A673 (cell line): ENCODE results near the gene B3GAT3. TPM values are rescaled to one million over a fixed set of nuclear protein-coding genes. Genes with fewer than 3 reads are reported as not detected.
A peak's percentile ranks its signal among the peaks of the same experiment; 100 is the strongest.
"Not testable (repeated sequence)": the region's sequence is repeated elsewhere in the genome, so short reads cannot be mapped to it uniquely, and the experiment has no call there.

Experiments used
- BruUV-seq: library from RNA; stranded (reverse); fragments of 400-500 nt; replicated peaks from 2 replicates; lab custom pipeline; 2021; lab: Mats Ljungman, UMichigan
- CTCF ChIA-PET: fragments of 300-600 bp; sonication (Branson Sonifier 250); formaldehyde crosslinking; loops from one replicate; lab custom pipeline; 2022; ENCODE audit warnings: antibody characterized with exemption; lab: Charles Lee
- POLR2A ChIA-PET: fragments of 300-600 bp; sonication (Branson Sonifier 250); formaldehyde crosslinking; loops from one replicate; lab custom pipeline; 2022; ENCODE audit warnings: antibody characterized with exemption; ENCODE audit not compliant: low non-redundant PET; lab: Charles Lee
- DNase-seq: peaks from one replicate; pipeline ENCODE4 v3.0.0-alpha.2; 2015; ENCODE audit warnings: low spot score
- H3K27ac ChIP-seq: fragments of 200-600 bp; sonication (generic); 2 replicates; pipeline ENCODE4 v1.5.1; 2016; ENCODE audit warnings: mixed run types, low read depth, mild to moderate bottlenecking, mixed read lengths, antibody characterized with exemption, low read length; ENCODE audit not compliant: poor library complexity, severe bottlenecking
- H3K27me3 ChIP-seq: fragments of 200-600 bp; sonication (generic); replicated peaks from 2 replicates; pipeline ENCODE4 v1.6.1; 2017; ENCODE audit warnings: mixed run types, low read depth, mild to moderate bottlenecking, mixed read lengths, antibody characterized with exemption, low read length; ENCODE audit not compliant: insufficient read depth, poor library complexity
- H3K36me3 ChIP-seq: fragments of 200-600 bp; sonication (generic); 2 replicates; pipeline ENCODE4 v1.6.1; 2016; ENCODE audit warnings: mixed run types, mild to moderate bottlenecking, mixed read lengths, antibody characterized with exemption, low read length; ENCODE audit not compliant: insufficient read depth, poor library complexity, severe bottlenecking
- H3K4me1 ChIP-seq: fragments of 200-600 bp; sonication (generic); 2 replicates; pipeline ENCODE4 v1.6.1; 2017; ENCODE audit warnings: mixed run types, mild to moderate bottlenecking, mixed read lengths, antibody characterized with exemption, low read length; ENCODE audit not compliant: insufficient read depth, poor library complexity, severe bottlenecking
- H3K4me3 ChIP-seq: fragments of 200-600 bp; sonication (generic); 2 replicates; pipeline ENCODE4 v1.5.1; 2016; ENCODE audit warnings: low read depth, mixed run types, mild to moderate bottlenecking, mixed read lengths, low read length; ENCODE audit not compliant: poor library complexity, severe bottlenecking
- H3K9me3 ChIP-seq: fragments of 200-600 bp; sonication (generic); 2 replicates; pipeline ENCODE4 v1.6.1; 2016; ENCODE audit warnings: mixed run types, low read depth, mild to moderate bottlenecking, mixed read lengths, antibody characterized with exemption, low read length; ENCODE audit not compliant: poor library complexity, severe bottlenecking
- EZH2 ChIP-seq: fragments of 200-600 bp; sonication (generic); IDR thresholded peaks from 2 replicates; pipeline ENCODE4 v1.6.1; 2017; ENCODE audit warnings: borderline replicate concordance, low read depth, mild to moderate bottlenecking, mixed read lengths, antibody characterized with exemption, low read length; ENCODE audit not compliant: poor library complexity, severe bottlenecking
- intact Hi-C: fragments of 100-400 bp; cut with micrococcal nuclease; formaldehyde crosslinking; loops from one replicate; pipeline ENCODE4 v1.10.0; 2022; ENCODE audit not compliant: unreplicated experiment
- total RNA-seq: library from RNA; stranded (reverse); gene quantifications from 2 replicates; pipeline ENCODE4 v1.2.3, GENCODE V29; 2021
- TF ChIP-seq, protein P1 (sequence below): fragments of 300-800, 200-600 bp; sonication (generic); conservative IDR thresholded peaks from 2 replicates; pipeline ENCODE4 v1.5.1; 2017; ENCODE audit warnings: low read depth, mild to moderate bottlenecking, antibody characterized with exemption, low read length, moderate library complexity, mixed read lengths

Gene B3GAT3
- total RNA-seq, 1 experiment from 2014 or later: 64.7 TPM

DNA sequence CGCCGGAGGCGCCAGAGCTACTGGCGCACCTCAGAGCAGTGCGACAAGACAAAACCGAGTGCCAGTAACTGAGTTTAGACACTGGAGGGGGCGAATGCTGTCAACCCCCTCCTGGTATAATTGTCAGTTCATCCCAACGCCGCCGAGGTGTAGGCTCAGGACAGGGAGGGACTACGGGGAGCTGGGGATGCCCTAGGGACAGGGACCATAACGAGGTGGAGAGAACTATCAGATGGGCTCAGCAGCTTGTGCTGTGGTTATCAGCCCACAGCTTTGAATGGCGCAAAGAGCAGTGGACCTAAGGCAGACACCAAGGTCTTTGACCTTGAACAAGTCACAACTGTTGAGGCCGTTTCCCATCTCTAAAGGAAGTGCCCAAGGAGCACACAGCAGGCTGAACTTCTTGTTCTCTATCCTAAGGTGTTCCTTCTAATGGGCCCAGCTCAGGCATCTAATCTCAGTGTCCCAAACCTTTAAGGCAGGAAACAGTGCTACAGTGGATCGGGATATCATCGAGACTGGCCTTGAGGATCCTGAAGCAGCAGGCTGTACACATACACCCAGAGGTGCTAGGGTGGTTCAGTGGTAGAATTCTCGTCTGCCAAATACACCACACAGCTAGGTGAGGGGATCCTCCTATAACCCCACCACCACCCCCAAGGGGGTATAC is 29.5 kb downstream of the B3GAT3 start:
- TF ChIP-seq EZH2: no peak
- TF ChIP-seq, protein P1, sequence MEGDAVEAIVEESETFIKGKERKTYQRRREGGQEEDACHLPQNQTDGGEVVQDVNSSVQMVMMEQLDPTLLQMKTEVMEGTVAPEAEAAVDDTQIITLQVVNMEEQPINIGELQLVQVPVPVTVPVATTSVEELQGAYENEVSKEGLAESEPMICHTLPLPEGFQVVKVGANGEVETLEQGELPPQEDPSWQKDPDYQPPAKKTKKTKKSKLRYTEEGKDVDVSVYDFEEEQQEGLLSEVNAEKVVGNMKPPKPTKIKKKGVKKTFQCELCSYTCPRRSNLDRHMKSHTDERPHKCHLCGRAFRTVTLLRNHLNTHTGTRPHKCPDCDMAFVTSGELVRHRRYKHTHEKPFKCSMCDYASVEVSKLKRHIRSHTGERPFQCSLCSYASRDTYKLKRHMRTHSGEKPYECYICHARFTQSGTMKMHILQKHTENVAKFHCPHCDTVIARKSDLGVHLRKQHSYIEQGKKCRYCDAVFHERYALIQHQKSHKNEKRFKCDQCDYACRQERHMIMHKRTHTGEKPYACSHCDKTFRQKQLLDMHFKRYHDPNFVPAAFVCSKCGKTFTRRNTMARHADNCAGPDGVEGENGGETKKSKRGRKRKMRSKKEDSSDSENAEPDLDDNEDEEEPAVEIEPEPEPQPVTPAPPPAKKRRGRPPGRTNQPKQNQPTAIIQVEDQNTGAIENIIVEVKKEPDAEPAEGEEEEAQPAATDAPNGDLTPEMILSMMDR: 0 out of 2 replicates have a peak, but pooled peaks have one; percentile 20
- peak overlapping the region; percentile 79 for H3K27ac ChIP-seq
- BruUV-seq: TSS peak; percentile 99
- H3K9me3 ChIP-seq: no peaks in the 10 kb centered on the region
- H3K4me1 ChIP-seq: peaks cover 17% of the 10 kb centered on the region
- no peaks in the 10 kb centered on the region for H3K27me3 ChIP-seq
- ChIA-PET CTCF (interaction anchor here (1.0 to 1.8 kb wide), 6 partner anchors 9 to 197 kb away, joined by 4 to 13 read pairs (median 6); partner anchors contain the start of genes B3GAT3, EEF1G and MTA2), POLR2A (interaction anchor here (0.5 to 2.0 kb wide), 7 partner anchors 9 to 289 kb away, joined by 3 to 14 read pairs (median 7); partner anchors contain the start of genes EEF1G, HNRNPUL2, INTS5 and MTA2)
- intact Hi-C loops: loop anchor here (5.0 to 10.0 kb wide), 2 partner anchors 115 to 263 kb away; partner anchors contain the start of genes BSCL2 and GNG3
- peaks cover 62% of the 10 kb centered on the region for H3K36me3 ChIP-seq
- H3K4me3 ChIP-seq: peak overlapping the region; percentile 67
- DNase-seq: no peak

DNA sequence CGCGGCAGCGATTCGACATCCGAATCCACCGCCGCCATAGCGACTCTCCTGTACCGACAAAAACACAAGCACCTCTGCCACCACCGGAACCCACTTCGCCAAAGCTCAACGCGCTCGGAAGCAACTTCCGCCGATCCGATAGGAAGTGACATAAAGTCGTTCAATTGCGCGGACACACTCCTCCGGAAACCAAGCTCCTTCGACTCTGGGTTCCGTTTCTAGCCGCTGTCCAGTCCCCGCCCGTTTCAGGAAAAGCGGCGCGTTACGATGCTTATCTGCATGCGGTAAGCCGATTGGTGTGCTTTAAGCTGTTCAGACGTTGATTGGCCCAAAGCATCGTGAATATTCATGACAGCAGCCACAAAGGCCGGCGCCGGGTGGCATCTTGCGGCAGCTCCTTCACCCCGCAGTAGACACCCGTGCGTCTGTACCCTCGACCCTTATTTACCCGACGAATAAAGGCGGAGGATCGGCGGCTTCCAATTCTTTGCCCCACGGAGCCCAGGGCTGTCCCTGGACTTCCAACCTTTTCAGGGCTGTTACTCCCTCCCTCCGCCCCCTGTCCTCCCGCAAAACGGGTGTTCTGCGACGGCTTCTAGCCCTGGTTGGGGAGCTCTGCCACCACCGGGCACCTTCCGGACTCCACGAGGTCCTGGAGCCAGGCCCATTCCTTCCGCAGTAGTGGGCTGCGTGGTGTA is 30.2 kb downstream of the B3GAT3 start, which contains the start of gene TUT1:
TUT1 (minus strand) TSS at position 76 of the 698 bp plus-strand sequence; CDS start at position 38, 38 bp downstream.
- H3K9me3 ChIP-seq: no peaks in the 10 kb centered on the region
- peak within 1 kb of the TSS; percentile 80 for H3K27ac ChIP-seq
- peak; percentile 100 for DNase-seq
- no peak for TF ChIP-seq EZH2
- TF ChIP-seq, protein P1: no peak
- H3K4me1 ChIP-seq: peaks cover 17% of the 10 kb centered on the region
- no TSS peak for BruUV-seq
- H3K27me3 ChIP-seq: no peaks in the 10 kb centered on the region
- ChIA-PET CTCF (interaction anchor here (1.0 to 1.8 kb wide), 6 partner anchors 10 to 197 kb away, joined by 4 to 13 read pairs (median 6); partner anchors contain the start of genes B3GAT3, EEF1G and MTA2), POLR2A (interaction anchor here (0.5 to 2.0 kb wide), 10 partner anchors 10 to 724 kb away, joined by 3 to 14 read pairs (median 7); partner anchors contain the start of genes C11orf98, CSKMT, EEF1G and HNRNPUL2)
- intact Hi-C loops: loop anchor here (5.0 to 10.0 kb wide), 2 partner anchors 116 to 263 kb away; partner anchors contain the start of genes BSCL2 and GNG3
- H3K36me3 ChIP-seq: peaks cover 55% of the 10 kb centered on the region
- peak within 1 kb of the TSS; percentile 67 for H3K4me3 ChIP-seq

DNA sequence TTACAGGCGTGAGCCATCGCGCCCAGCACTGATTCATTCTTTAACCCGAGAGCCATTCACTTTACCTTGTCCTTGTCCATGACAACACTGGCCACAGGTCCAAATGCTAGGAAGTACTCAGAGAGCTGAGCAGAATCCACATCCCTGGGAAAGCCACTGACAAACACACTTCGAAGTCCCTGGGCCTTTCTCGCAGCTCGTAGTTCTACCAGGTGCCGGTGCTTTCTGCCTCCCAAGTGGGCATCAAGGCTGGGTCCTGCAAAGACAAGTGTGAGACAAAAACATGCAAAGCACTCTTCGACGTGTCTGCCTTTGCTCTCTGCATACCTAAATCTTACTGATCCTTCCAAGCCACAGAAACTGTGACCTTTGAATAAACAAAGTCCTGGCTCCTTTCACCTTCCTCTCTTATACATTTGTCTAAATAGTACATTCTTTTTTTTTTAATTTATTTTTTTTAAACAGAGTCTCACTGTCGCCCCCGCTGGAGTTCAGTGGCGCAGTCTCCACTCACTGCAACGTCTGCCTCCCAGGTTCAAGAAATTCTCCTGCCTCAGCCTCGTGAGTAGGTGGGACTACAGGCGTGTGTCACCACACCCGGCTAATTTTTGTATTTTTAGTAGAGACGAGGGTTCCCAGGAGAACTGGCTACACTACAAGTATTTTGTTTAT is 32.7 kb downstream of the B3GAT3 start:
- no peaks in the 10 kb centered on the region for H3K27me3 ChIP-seq
- no peaks in the 10 kb centered on the region for H3K9me3 ChIP-seq
- peaks cover 43% of the 10 kb centered on the region for H3K36me3 ChIP-seq
- BruUV-seq: no TSS peak
- peaks cover 17% of the 10 kb centered on the region for H3K4me1 ChIP-seq
- no peak overlapping the region for H3K4me3 ChIP-seq
- H3K27ac ChIP-seq: no peak overlapping the region
- ChIA-PET CTCF (no interaction called here), POLR2A (no interaction called here)
- no peak for TF ChIP-seq EZH2
- TF ChIP-seq, protein P1: peak; percentile 45
- DNase-seq: no peak
- intact Hi-C loops: no loop called here

DNA sequence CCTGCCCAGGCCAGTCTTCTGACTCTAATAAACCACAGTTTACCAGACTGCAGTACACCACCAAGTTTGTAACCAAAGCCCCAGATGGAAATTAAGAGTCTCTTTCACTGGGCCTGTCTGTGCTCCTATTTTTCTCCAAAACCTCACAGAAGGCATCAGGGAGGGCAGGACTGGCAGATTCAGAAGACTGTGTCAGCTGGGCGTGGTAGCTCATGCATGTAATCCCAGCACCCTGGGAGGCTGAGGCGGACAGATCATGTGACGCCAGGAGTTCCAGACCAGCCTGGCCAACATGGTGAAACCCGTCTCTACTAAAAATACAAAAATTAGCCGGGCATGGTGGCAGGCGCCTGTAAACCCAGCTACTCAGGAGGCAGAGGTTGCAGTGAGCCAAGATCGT is 36.4 kb downstream of the B3GAT3 start:
- BruUV-seq, DNase-seq, H3K27me3 ChIP-seq, intact Hi-C loops, H3K4me3 ChIP-seq, H3K9me3 ChIP-seq, CTCF ChIA-PET, H3K4me1 ChIP-seq, POLR2A ChIA-PET: not testable (repeated sequence)
- Histone ChIP-seq H3K36me3 (peaks cover 49% of the 10 kb centered on the region), H3K27ac (peak overlapping the region; percentile 1)
